GM12865 (cell line): ENCODE measurements around the gene PPFIA1.
A peak's percentile ranks its signal among the peaks of the same experiment; 100 is the strongest.

Experiments used
- DNase-seq: peaks from one replicate; pipeline ENCODE4 v3.0.0; 2010; ENCODE audit warnings: low read depth
- H3K4me3 ChIP-seq: 2 replicates; pipeline ENCODE4 v1.5.1; 2011; ENCODE audit warnings: mild to moderate bottlenecking, low read depth, low read length, control low read depth
- CTCF ChIP-seq: IDR thresholded peaks from 2 replicates; pipeline ENCODE4 v1.5.1; 2011; ENCODE audit warnings: low read length, control low read depth, low read depth, inconsistent platforms; ENCODE audit not compliant: insufficient read depth; ENCODE audit errors: missing control alignments

PPFIA1 gene

GRCh38 chr11:70319396-70320076, 49.0 kb downstream of the PPFIA1 start:
- no peak for DNase-seq
- no peak for TF ChIP-seq CTCF
- H3K4me3 ChIP-seq: no peak overlapping the region

- no peak for DNase-seq
- no peak for TF ChIP-seq CTCF
- H3K4me3 ChIP-seq: no peak overlapping the region
These were observed 52.2 kb downstream of the PPFIA1 start for GRCh38 chr11:70322666-70323065.

GRCh38 chr11:70323806-70324205, 53.3 kb downstream of the PPFIA1 start:
- H3K4me3 ChIP-seq: no peak overlapping the region
- DNase-seq: no peak
- TF ChIP-seq CTCF: no peak

GRCh38 chr11:70324376-70325115, 54.1 kb downstream of the PPFIA1 start:
- no peak for TF ChIP-seq CTCF
- peak; percentile 66 for DNase-seq
- H3K4me3 ChIP-seq: no peak overlapping the region

GRCh38 chr11:70325824-70326223, 55.3 kb downstream of the PPFIA1 start:
- H3K4me3 ChIP-seq: no peak overlapping the region
- DNase-seq: no peak
- no peak for TF ChIP-seq CTCF

- H3K4me3 ChIP-seq: no peak overlapping the region
- no peak for TF ChIP-seq CTCF
- DNase-seq: no peak
These were observed 55.9 kb downstream of the PPFIA1 start for GRCh38 chr11:70326365-70326811.
